Astrocyte of the cerebellum (primary cell): ENCODE data around the gene PLXDC2.
"Not testable (repeated sequence)": the region's sequence is repeated elsewhere in the genome, so short reads cannot be mapped to it uniquely, and the experiment has no call there.

Source experiments
- DNase-seq: peaks from one replicate; pipeline ENCODE4 v3.0.0-alpha.2; 2011; ENCODE audit warnings: low read depth
- H3K4me3 ChIP-seq: 2 replicates; pipeline ENCODE4 v1.5.1; 2011; ENCODE audit warnings: mild to moderate bottlenecking, low read depth, low read length, moderate library complexity
- in situ Hi-C: cut with HindIII; loops from 2 replicates; pipeline ENCODE4 v1.10.0; 2017; ENCODE audit warnings: low sequenced_read_pairs
- TF ChIP-seq, protein P1 (sequence below): IDR thresholded peaks from 2 replicates; pipeline ENCODE4 v1.5.1; 2012; ENCODE audit warnings: low read length, low read depth, moderate library complexity, mild to moderate bottlenecking; ENCODE audit errors: missing control alignments

Gene PLXDC2

DNA sequence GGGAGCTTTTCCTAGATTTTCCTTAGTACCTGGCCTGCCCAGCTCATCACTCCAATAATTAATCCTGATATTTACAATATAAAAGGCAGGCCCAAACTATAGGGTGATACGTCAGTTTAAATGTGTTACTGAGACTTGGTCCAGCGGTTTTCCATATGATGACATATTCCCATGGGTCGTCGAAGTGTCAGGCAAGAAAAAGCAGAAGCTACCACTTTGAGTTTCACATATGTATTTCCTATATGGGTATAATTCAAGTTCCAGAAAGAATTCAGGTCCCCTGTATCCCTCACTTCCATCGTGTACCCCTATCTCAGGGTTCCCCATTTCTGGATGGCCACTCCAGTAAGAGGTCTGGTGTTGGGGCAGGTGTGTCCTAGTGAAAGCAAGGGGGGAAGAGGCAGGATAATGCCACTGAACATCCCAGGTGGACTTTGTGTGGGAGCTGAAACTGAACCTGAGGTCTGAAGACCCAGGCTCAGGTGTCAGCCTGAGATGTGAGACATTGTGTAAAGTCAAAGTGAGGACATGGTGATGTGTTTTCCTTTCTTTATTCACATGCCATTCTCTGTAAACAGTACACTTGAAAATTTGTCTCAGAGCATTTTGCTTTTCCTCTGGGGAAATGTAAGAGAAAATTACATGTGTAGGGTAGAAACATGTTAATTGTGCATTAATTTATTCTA lies 167.8 kb downstream of the PLXDC2 start:
- no peak overlapping the region for H3K4me3 ChIP-seq
- TF ChIP-seq, protein P1, sequence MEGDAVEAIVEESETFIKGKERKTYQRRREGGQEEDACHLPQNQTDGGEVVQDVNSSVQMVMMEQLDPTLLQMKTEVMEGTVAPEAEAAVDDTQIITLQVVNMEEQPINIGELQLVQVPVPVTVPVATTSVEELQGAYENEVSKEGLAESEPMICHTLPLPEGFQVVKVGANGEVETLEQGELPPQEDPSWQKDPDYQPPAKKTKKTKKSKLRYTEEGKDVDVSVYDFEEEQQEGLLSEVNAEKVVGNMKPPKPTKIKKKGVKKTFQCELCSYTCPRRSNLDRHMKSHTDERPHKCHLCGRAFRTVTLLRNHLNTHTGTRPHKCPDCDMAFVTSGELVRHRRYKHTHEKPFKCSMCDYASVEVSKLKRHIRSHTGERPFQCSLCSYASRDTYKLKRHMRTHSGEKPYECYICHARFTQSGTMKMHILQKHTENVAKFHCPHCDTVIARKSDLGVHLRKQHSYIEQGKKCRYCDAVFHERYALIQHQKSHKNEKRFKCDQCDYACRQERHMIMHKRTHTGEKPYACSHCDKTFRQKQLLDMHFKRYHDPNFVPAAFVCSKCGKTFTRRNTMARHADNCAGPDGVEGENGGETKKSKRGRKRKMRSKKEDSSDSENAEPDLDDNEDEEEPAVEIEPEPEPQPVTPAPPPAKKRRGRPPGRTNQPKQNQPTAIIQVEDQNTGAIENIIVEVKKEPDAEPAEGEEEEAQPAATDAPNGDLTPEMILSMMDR = no peak
- DNase-seq = no peak
- in situ Hi-C loops = no loop called here

DNA sequence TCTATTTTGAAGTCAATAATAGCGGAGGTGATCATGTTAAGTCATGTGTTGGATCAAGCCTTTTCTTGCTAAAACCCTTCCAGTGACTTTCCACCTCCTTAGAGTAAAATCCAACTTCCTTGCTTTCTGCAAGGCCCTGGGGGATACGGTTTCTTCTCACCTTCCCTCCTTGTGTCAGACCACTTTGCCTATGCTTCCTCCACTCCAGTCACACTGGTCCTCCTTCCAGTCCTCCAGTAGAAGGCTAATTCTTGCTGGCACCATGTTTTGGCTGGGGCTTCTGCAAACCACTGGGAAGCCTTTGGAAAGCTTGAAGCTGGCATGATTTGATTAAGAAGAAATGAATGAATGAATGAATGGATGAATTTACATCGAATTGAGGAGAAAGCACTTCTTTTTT lies 169.5 kb downstream of the PLXDC2 start:
- in situ Hi-C loops = no loop called here
- no peak for DNase-seq
- TF ChIP-seq, protein P1 = no peak
- no peak overlapping the region for H3K4me3 ChIP-seq

DNA sequence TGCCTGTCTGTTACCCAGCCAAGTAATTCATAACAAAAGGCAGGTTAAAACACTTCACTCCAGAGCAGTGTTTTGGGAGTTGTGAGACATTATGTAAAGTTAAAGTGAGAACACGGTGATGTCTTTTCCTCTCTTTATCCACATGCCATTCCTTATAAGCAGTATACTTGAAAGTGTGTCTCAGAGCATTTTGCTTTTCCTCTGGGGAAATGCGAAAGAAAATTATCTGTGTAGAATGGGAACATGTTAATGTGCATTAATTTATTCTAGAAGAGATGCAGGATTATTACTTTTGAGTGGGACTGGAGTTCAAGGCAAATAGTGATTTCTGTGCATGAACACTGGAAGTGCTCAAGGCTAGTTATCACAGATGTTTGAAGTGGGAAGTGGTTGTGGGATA lies 170.4 kb downstream of the PLXDC2 start:
- TF ChIP-seq, protein P1 = no peak
- DNase-seq = no peak
- H3K4me3 ChIP-seq = no peak overlapping the region
- in situ Hi-C loops = no loop called here

DNA sequence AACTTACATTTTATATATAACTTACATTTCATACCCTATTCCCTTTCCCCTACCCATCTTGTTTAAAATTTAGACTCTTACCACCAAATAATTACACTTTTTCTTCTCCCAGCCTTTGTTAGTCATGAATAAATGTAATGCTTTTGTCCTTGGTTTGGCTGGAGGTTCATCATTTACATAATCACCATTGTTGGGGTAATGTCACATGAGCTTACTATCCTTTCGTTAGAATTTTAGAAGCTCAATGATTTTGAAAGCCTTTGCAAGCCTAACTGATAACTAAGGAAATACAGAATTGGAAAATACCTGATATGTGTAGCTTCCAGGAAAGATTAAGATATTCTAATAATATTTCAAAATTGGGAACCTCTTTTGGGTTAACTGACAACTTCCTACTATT lies 171.7 kb downstream of the PLXDC2 start:
- DNase-seq = no peak
- in situ Hi-C loops = no loop called here
- TF ChIP-seq, protein P1 = no peak

DNA sequence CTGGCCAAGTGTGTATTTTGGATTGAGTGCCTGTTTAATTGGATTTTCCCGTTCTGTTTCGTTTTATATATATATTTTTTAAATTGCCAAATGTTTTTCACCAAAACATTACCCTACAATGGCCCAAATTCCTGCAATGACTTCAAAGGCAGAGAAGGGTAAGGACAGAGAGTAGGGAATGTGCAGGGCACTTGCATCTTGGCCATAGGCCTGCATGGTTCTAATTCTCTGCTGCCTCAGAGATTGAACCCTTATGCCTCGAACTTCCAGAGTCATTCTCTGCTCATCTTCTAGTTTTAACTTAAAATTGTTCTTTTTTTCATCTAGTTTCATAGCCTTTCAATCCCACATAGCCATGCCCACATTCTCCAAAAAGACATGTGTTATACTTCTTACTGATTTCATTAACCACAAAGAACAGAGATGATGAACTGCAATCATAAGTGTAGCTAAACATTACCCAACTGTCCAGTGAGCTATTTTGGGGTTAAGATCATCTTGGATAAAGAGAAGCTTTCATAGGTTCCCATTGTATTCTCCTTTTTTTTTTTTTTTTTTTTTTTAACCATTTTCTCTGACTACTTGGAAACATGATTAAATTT lies 177.6 kb downstream of the PLXDC2 start:
- DNase-seq = no peak
- TF ChIP-seq, protein P1 = no peak
- in situ Hi-C loops = no loop called here
- no peak overlapping the region for H3K4me3 ChIP-seq

More for the DNA sequence above, 171.7 kb downstream of the PLXDC2 start:
- H3K4me3 ChIP-seq = no peak overlapping the region

DNA sequence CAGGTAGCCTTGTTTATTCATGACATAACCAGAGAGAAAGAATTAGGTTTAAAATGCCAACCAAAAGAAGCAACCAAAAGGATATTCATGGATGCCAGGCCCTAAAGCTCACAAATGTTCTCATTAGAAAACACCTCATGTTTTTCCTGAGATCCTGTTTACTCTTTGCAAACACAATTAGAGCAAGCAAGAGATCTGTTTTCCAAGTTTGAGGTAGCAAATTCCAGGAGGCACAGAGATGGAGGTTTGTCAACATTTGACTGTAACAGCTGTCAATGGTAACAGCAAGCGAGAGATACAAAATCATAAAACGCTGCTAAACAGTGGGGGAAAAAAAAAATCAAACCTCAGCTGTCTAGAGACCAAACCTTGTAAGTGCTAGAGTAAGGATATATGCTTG lies 182.2 kb downstream of the PLXDC2 start:
- no peak overlapping the region for H3K4me3 ChIP-seq
- TF ChIP-seq, protein P1 = no peak
- in situ Hi-C loops = no loop called here
- no peak for DNase-seq

DNA sequence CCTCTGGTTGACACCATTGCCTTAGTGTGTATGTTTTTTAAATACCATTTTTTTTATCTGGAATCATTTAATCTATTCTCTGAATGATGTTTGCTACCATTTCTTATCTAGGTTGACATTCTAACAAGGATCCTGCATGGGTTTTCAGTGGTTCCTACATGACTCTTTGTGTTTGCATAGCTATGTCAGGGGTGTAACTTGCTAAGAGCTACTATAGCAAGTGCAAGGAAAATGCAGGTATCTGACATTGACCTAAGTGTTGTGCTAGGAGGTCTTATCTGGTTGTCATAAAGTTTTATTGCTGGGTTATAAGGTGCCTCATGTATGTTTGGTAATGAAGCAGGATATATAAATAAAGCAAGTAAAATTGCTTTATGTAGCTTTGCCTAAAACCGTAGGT lies 183.2 kb downstream of the PLXDC2 start:
- H3K4me3 ChIP-seq = no peak overlapping the region
- no peak for DNase-seq
- TF ChIP-seq, protein P1 = no peak
- in situ Hi-C loops = no loop called here

DNA sequence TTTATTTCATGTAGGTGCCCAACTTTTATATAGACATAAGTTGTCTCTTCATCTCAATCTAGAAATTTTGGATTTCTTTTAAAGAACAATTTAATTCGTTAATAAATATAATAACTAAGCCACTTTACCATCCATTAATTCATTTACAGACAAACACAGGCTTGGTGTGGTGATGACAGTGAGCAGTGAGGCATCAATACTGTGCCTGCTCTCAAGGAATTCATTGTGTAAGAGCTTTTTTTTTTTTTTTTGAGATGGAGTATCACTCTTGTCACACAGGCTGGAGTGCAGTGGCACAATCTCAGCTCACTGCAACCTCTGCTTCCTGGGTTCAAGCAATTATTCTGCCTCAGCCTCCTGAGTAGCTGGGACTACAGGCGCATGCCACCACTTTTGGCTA lies 185.8 kb downstream of the PLXDC2 start:
- in situ Hi-C loops, DNase-seq, H3K4me3 ChIP-seq: not testable (repeated sequence)
